OCI-LY1 (cell line): Measurements from ENCODE around the gene TTC23.

Source experiments
- H2AFZ ChIP-seq: fragments of 200-600 bp; sonication (generic), shearing (Covaris generic); 2 replicates; pipeline ENCODE4 v1.6.0; 2014; ENCODE audit warnings: antibody characterized with exemption, mild to moderate bottlenecking, low read length
- H3F3A ChIP-seq: fragments of 200-600 bp; sonication (generic), shearing (Covaris generic); 2 replicates; pipeline ENCODE4 v1.6.0; 2014; ENCODE audit warnings: mild to moderate bottlenecking, antibody characterized with exemption, low read length, moderate library complexity; ENCODE audit not compliant: insufficient read depth
- H3K27ac ChIP-seq: fragments of 200-600 bp; sonication (generic); 2 replicates; pipeline ENCODE4 v1.5.1; 2014; ENCODE audit warnings: low read length, mixed run types, mild to moderate bottlenecking, low read depth; ENCODE audit not compliant: poor library complexity, severe bottlenecking
- H3K27me3 ChIP-seq: fragments of 200-600 bp; sonication (generic); 2 replicates; pipeline ENCODE4 v1.6.0; 2014; ENCODE audit warnings: antibody characterized with exemption, mild to moderate bottlenecking, low read length, moderate library complexity; ENCODE audit not compliant: insufficient read depth
- H3K36me3 ChIP-seq: fragments of 200-600 bp; sonication (generic); 2 replicates; pipeline ENCODE4 v1.6.1; 2014; ENCODE audit warnings: mild to moderate bottlenecking, antibody characterized with exemption, low read length, moderate library complexity, mixed read lengths; ENCODE audit not compliant: insufficient read depth
- H3K4me1 ChIP-seq: fragments of 200-600 bp; sonication (generic); 2 replicates; pipeline ENCODE4 v1.5.1; 2014; ENCODE audit warnings: mild to moderate bottlenecking, low read length, moderate library complexity; ENCODE audit not compliant: insufficient read depth, severe bottlenecking
- H3K4me2 ChIP-seq: fragments of 200-600 bp; sonication (generic), shearing (Covaris generic); 2 replicates; pipeline ENCODE4 v1.6.1; 2014; ENCODE audit warnings: low read length
- H3K4me3 ChIP-seq: fragments of 200-600 bp; sonication (generic); 2 replicates; pipeline ENCODE4 v1.5.1; 2014; ENCODE audit warnings: low read length, low read depth, mild to moderate bottlenecking, mixed read lengths; ENCODE audit not compliant: poor library complexity, severe bottlenecking
- H3K79me2 ChIP-seq: fragments of 200-600 bp; shearing (Covaris generic); 2 replicates; pipeline ENCODE4 v1.6.1; 2016; ENCODE audit warnings: mixed run types, low read length, mixed read lengths; ENCODE audit not compliant: insufficient read depth
- H3K9ac ChIP-seq: fragments of 200-600 bp; sonication (generic), shearing (Covaris generic); 2 replicates; pipeline ENCODE4 v1.6.1; 2014; ENCODE audit warnings: mild to moderate bottlenecking, low read length, mixed read lengths
- H3K9me2 ChIP-seq: fragments of 200-600 bp; sonication (generic), shearing (Covaris generic); 2 replicates; pipeline ENCODE4 v1.6.1; 2014; ENCODE audit warnings: low read depth, mild to moderate bottlenecking, low read length, mixed read lengths
- H3K9me3 ChIP-seq: fragments of 200-600 bp; shearing (Covaris generic); 2 replicates; pipeline ENCODE4 v1.6.1; 2014; ENCODE audit warnings: low read length, mixed read lengths
- H4K20me1 ChIP-seq: fragments of 200-600 bp; sonication (generic), shearing (Covaris generic); 2 replicates; pipeline ENCODE4 v1.6.0; 2016; ENCODE audit warnings: mild to moderate bottlenecking, low read length; ENCODE audit not compliant: insufficient read depth
- EZH2 ChIP-seq: fragments of 200-600 bp; sonication (generic), shearing (Covaris generic); IDR thresholded peaks from 2 replicates; pipeline ENCODE4 v1.8.0; 2017; ENCODE audit warnings: borderline replicate concordance, mixed run types, mild to moderate bottlenecking, antibody characterized with exemption, low read length, moderate library complexity, mixed read lengths
- TF ChIP-seq, protein P1 (sequence below): fragments of 200-600 bp; sonication (generic), shearing (Covaris generic); IDR thresholded peaks from 2 replicates; pipeline ENCODE4 v1.5.1; 2017; ENCODE audit warnings: mild to moderate bottlenecking, antibody characterized with exemption, low read length, moderate library complexity, mixed read lengths

The TTC23 gene

DNA sequence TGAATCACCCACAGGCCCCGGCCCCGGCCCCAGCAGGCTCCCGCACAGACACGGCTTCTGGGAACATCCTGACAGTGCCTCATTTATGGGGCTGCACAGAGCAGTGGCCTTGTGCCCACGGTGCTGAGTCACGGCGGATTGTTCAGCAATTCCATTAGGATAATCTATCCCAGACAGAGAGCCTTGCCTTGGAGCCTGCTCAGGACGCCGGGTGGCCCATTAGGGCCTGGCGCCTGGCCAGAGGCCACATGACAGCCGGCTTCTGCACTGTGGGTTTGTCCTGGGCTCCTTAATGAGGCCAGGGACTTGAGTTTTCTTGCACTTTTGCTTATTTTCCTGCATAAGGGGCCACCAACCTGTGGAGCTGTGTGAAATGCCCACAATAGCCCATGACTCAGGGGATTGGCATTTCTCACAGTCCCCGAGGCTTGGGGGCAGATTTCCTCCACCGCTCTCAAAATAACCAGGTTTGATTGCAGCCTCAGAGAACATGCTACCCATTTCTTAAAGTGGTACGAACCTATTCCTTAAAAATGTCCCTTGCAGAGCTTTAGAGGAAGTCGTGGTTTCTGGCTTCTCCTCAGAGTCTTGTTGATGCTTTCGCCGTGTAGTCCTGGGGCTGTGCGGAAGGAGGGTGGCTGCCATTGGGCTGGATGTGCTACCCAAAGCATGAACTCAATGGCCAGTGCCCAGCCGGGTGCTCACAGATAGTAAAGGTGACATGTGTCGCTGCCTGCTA, 125.5 kb downstream of the TTC23 start:
- H3K4me3 ChIP-seq = no peak overlapping the region
- no peaks in the 10 kb centered on the region for H4K20me1 ChIP-seq
- no peaks in the 10 kb centered on the region for H3K4me1 ChIP-seq
- TF ChIP-seq, protein P1, sequence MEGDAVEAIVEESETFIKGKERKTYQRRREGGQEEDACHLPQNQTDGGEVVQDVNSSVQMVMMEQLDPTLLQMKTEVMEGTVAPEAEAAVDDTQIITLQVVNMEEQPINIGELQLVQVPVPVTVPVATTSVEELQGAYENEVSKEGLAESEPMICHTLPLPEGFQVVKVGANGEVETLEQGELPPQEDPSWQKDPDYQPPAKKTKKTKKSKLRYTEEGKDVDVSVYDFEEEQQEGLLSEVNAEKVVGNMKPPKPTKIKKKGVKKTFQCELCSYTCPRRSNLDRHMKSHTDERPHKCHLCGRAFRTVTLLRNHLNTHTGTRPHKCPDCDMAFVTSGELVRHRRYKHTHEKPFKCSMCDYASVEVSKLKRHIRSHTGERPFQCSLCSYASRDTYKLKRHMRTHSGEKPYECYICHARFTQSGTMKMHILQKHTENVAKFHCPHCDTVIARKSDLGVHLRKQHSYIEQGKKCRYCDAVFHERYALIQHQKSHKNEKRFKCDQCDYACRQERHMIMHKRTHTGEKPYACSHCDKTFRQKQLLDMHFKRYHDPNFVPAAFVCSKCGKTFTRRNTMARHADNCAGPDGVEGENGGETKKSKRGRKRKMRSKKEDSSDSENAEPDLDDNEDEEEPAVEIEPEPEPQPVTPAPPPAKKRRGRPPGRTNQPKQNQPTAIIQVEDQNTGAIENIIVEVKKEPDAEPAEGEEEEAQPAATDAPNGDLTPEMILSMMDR = no peak
- TF ChIP-seq EZH2 = no peak
- no peaks in the 10 kb centered on the region for H3K36me3 ChIP-seq
- H3K27me3 ChIP-seq = peaks cover 11% of the 10 kb centered on the region; the same call in 1 of the 2 replicates
- H3K4me2 ChIP-seq = no peak overlapping the region
- H3K9ac ChIP-seq = no peak overlapping the region
- H3K79me2 ChIP-seq = no peaks in the 10 kb centered on the region
- H3F3A ChIP-seq = no peaks in the 10 kb centered on the region
- H3K9me2 ChIP-seq = no peaks in the 10 kb centered on the region
- no peak overlapping the region for H3K27ac ChIP-seq
- no peaks in the 10 kb centered on the region for H3K9me3 ChIP-seq
- H2AFZ ChIP-seq = no peak overlapping the region

DNA sequence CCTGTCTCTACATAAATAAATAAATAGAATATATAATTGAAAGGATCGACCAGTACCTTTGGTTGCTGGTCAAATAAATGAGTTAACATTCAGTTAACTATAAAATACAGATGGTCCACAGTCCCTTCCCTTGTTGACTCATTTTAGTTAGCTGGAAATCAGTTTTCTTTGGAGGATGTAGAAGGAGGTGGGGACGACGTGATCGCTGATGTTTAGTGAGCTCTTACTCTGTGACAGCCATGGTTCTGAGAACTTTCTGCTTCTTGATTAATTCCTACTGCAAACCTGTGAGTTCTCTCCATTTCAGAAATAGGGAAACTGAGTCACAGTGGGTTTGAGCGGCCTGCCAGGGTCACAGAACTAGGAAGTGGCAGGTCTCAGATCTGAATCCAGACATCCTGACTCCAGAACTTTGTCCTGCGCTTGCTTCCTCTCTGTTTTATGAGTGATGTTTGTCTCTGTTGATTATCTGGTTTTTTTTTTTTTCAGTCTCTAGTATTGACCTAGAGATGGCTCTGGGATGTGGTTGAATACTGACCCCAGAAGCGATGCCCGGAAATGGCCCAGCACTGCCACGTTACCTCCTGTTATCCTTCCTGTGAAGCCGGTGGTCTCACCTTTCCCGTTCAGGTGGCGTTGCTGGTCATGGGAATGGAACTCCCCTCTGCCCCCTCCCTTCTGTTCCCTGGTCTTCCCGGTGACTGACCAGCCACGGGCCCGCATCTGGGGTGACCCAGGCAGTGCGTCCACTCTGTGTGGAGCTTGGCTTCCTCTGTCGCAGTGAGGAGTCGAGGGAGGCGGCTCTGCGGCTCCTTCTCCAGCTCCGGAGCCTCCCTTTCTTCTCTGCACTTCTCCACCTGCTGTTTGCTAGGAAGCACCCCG, 126.3 kb downstream of the TTC23 start:
- H3K4me1 ChIP-seq = no peaks in the 10 kb centered on the region
- TF ChIP-seq EZH2 = no peak
- TF ChIP-seq, protein P1 = no peak
- no peak overlapping the region for H3K4me3 ChIP-seq

DNA sequence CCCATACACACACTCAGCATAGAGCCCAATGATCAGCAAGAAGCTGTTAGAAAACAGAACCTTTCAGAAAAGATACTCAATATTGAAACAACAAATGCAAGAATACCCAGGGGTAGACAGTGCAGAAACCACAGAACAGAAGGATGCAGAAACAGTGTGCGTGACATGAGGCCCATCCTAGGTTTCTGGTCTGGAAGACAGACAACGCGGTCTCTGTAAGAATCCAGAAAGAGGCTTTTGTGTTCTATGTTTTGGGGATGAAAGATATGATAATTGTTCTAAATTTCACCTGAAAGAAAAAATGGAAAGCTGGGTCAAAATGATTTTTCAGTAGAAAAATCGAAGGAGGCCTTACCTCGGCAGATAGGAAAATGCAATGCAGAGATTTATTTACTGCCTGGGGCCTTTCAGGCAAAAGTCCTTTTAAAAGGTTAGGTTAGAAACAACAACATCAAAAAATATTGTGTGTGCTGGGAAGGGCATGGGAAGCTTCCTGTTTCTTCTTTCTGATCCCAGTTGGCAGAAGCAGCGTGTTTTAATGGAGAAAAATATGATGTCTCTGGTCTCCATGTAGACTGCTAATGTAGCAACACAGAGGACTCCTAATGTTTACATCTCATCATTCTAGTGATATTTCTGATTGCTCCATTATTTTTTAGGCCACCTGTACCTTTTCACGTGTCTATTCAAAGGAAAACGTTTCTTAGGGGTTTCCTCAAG, 127.5 kb downstream of the TTC23 start:
- Histone ChIP-seq H3K4me1 (no peaks in the 10 kb centered on the region), H3K9me3 (no peaks in the 10 kb centered on the region)
- TF ChIP-seq EZH2 = no peak
- TF ChIP-seq, protein P1 = no peak

More for the DNA sequence above, 126.3 kb downstream of the TTC23 start:
- no peaks in the 10 kb centered on the region for H3K36me3 ChIP-seq
- H3F3A ChIP-seq = no peaks in the 10 kb centered on the region
- H3K9me2 ChIP-seq = no peaks in the 10 kb centered on the region
- 0 out of 2 replicates have a peak, but pooled peaks cover 9% of the 10 kb centered on the region for H3K27me3 ChIP-seq
- H3K9ac ChIP-seq = no peak overlapping the region
- no peak overlapping the region for H2AFZ ChIP-seq
- H3K4me2 ChIP-seq = no peak overlapping the region
- no peaks in the 10 kb centered on the region for H4K20me1 ChIP-seq
- H3K9me3 ChIP-seq = no peaks in the 10 kb centered on the region
- H3K79me2 ChIP-seq = no peaks in the 10 kb centered on the region
- H3K27ac ChIP-seq = no peak overlapping the region

More for the DNA sequence above, 127.5 kb downstream of the TTC23 start:
- Histone ChIP-seq H3K4me3 (no peak overlapping the region), H4K20me1 (no peaks in the 10 kb centered on the region), H3K9ac (no peak overlapping the region), H3F3A (no peaks in the 10 kb centered on the region), H3K27ac (no peak overlapping the region), H3K36me3 (no peaks in the 10 kb centered on the region), H3K79me2 (no peaks in the 10 kb centered on the region), H3K9me2 (no peaks in the 10 kb centered on the region), H3K4me2 (no peak overlapping the region), H2AFZ (no peak overlapping the region), H3K27me3 (0 out of 2 replicates have a peak, but pooled peaks cover 9% of the 10 kb centered on the region)
